Endodermal cell (in vitro differentiated cells): ENCODE results near the gene SMIM1. TPM values are rescaled to one million over a fixed set of nuclear protein-coding genes. Genes with fewer than 3 reads are reported as not detected.

Experiments used
- DNase-seq: peaks from one replicate; pipeline ENCODE4 v3.0.0-alpha.2; 2017
- H3K27ac ChIP-seq: 2 replicates; pipeline ENCODE4 v1.5.1; 2013; ENCODE audit warnings: mild to moderate bottlenecking, low read depth, low read length, moderate library complexity
- H3K27me3 ChIP-seq: 2 replicates; pipeline ENCODE4 v1.6.1; 2013; ENCODE audit warnings: mild to moderate bottlenecking, low read length, moderate library complexity; ENCODE audit not compliant: insufficient read depth, control insufficient read depth, poor library complexity, severe bottlenecking
- H3K36me3 ChIP-seq: 2 replicates; pipeline ENCODE4 v1.7.0; 2013; ENCODE audit warnings: mild to moderate bottlenecking, low read length, moderate library complexity; ENCODE audit not compliant: control insufficient read depth, insufficient read depth
- H3K4me1 ChIP-seq: one replicate; pipeline ENCODE4 v1.7.0; 2013; ENCODE audit warnings: low read length; ENCODE audit not compliant: control insufficient read depth, insufficient read depth
- H3K4me3 ChIP-seq: 2 replicates; pipeline ENCODE4 v1.5.1; 2013; ENCODE audit warnings: mild to moderate bottlenecking, low read length, moderate library complexity
- H3K9ac ChIP-seq: 2 replicates; pipeline ENCODE4 v1.6.1; 2013; ENCODE audit warnings: mild to moderate bottlenecking, low read length, moderate library complexity; ENCODE audit not compliant: poor library complexity, severe bottlenecking; ENCODE audit errors: extremely low read depth
- H3K9me3 ChIP-seq: 2 replicates; pipeline ENCODE4 v1.6.1; 2013; ENCODE audit warnings: mild to moderate bottlenecking, low read length, moderate library complexity; ENCODE audit not compliant: control insufficient read depth
- H3K27ac Mint-ChIP-seq: 2 replicates; pipeline ENCODE4 v1.8.0; 2020; ENCODE audit warnings: mixed read lengths
- H3K27me3 Mint-ChIP-seq: 2 replicates; pipeline ENCODE4 v1.8.0; 2021; ENCODE audit warnings: mild to moderate bottlenecking, mixed read lengths; ENCODE audit not compliant: insufficient read depth
- H3K36me3 Mint-ChIP-seq: 2 replicates; pipeline ENCODE4 v1.8.0; 2020; ENCODE audit warnings: low read depth, mixed read lengths
- H3K4me1 Mint-ChIP-seq: 2 replicates; pipeline ENCODE4 v1.8.0; 2020; ENCODE audit warnings: mixed read lengths
- H3K4me3 Mint-ChIP-seq: 2 replicates; pipeline ENCODE4 v1.8.0; 2020; ENCODE audit warnings: mild to moderate bottlenecking, moderate library complexity, mixed read lengths
- H3K9me3 Mint-ChIP-seq: 2 replicates; pipeline ENCODE4 v1.8.0; 2020; ENCODE audit warnings: mild to moderate bottlenecking, mixed read lengths
- CTCF ChIP-seq: fragments of 200-600 bp; sonication (generic); conservative IDR thresholded peaks from 2 replicates; pipeline ENCODE4 v1.5.0; 2021; ENCODE audit warnings: antibody characterized with exemption, mild to moderate bottlenecking
- WGBS, 2 experiments: methylation state at CpG; one replicate each; pipeline versions ENCODE4 v1.1.5 to v1.1.7; 2013; ENCODE audit warnings: missing lambda C conversion rate in 2 of 2, mixed read lengths in 1 of 2; ENCODE audit not compliant: insufficient coverage in 1 of 2, insufficient read length in 1 of 2; 5-methylcytosine and 5-hydroxymethylcytosine counted together
- total RNA-seq, 2 donors: library from RNA; stranded (reverse); fragmentation: NEBNext Ultra II Directional in 1 of 2; extraction: Animal tissue kit (Norgen Biotek cat#: 25700) in 1 of 2; gene quantifications; 2 replicates in 1 of 2; 3 replicates in 1 of 2; pipeline ENCODE4 v1.2.1, GENCODE V29; 2021

SMIM1 gene
- total RNA-seq, 2 donors from 2014 or later, result 11.1 to 15.0 TPM

GRCh38 chr1:3780901-3781300 is 8.4 kb downstream of the SMIM1 start:
- H3K36me3 Mint-ChIP-seq, result peaks cover 65% of the 10 kb centered on the region

GRCh38 chr1:3783651-3784474 is 11.3 kb downstream of the SMIM1 start:
- no peaks in the 10 kb centered on the region for H3K27me3 ChIP-seq
- no peaks in the 10 kb centered on the region for H3K9me3 Mint-ChIP-seq
- no peak for DNase-seq
- no peaks in the 10 kb centered on the region for H3K4me1 ChIP-seq
- peaks cover 3% of the 10 kb centered on the region for H3K4me1 Mint-ChIP-seq
- no peaks in the 10 kb centered on the region for H3K9me3 ChIP-seq
- WGBS, 2 experiments, result 96 to 98% methylated on average over 21 to 30 of the region's 30 CpGs
- TF ChIP-seq CTCF, result no peak
- no peak overlapping the region for H3K27ac ChIP-seq
- H3K36me3 ChIP-seq, result peaks cover 78% of the 10 kb centered on the region
- peaks cover 87% of the 10 kb centered on the region for H3K36me3 Mint-ChIP-seq
- no peak overlapping the region for H3K4me3 ChIP-seq
- H3K4me3 Mint-ChIP-seq, result no peak overlapping the region
- no peak overlapping the region for H3K9ac ChIP-seq
- no peaks in the 10 kb centered on the region for H3K27me3 Mint-ChIP-seq
- H3K27ac Mint-ChIP-seq, result no peak overlapping the region

More at GRCh38 chr1:3780901-3781300, 8.4 kb downstream of the SMIM1 start:
- Histone ChIP-seq H3K4me3 (no peak overlapping the region), H3K4me1 (no peaks in the 10 kb centered on the region), H3K36me3 (peaks cover 67% of the 10 kb centered on the region), H3K9ac (no peak overlapping the region), H3K27ac (no peak overlapping the region), H3K9me3 (no peaks in the 10 kb centered on the region), H3K27me3 (no peaks in the 10 kb centered on the region)
- Mint-ChIP-seq H3K4me3 (no peak overlapping the region), H3K27me3 (no peaks in the 10 kb centered on the region), H3K27ac (no peak overlapping the region), H3K9me3 (no peaks in the 10 kb centered on the region), H3K4me1 (no peaks in the 10 kb centered on the region)
- 96 to 97% methylated on average over 19 to 21 of the region's 21 CpGs for WGBS, 2 experiments
- no peak for TF ChIP-seq CTCF
- peak; percentile 30 for DNase-seq

GRCh38 chr1:3785045-3785444 is 12.5 kb downstream of the SMIM1 start:
- no peak overlapping the region for H3K4me3 ChIP-seq
- Mint-ChIP-seq H3K27me3 (no peaks in the 10 kb centered on the region), H3K36me3 (peaks cover 82% of the 10 kb centered on the region), H3K27ac (peak overlapping the region; percentile 44), H3K4me1 (peaks cover 3% of the 10 kb centered on the region), H3K4me3 (no peak overlapping the region), H3K9me3 (no peaks in the 10 kb centered on the region)
- no peak for DNase-seq
- no peaks in the 10 kb centered on the region for H3K9me3 ChIP-seq
- WGBS, 2 experiments, result 93 to 97% methylated on average over 7 to 13 of the region's 13 CpGs
- H3K27ac ChIP-seq, result no peak overlapping the region
- peaks cover 67% of the 10 kb centered on the region for H3K36me3 ChIP-seq
- TF ChIP-seq CTCF, result no peak
- no peaks in the 10 kb centered on the region for H3K27me3 ChIP-seq
- no peak overlapping the region for H3K9ac ChIP-seq
- no peaks in the 10 kb centered on the region for H3K4me1 ChIP-seq
